Epithelial cell of esophagus (primary cell): ENCODE results near the gene MAGI2.
"Not testable (repeated sequence)": the region's sequence is repeated elsewhere in the genome, so short reads cannot be mapped to it uniquely, and the experiment has no call there.

Source experiments
- DNase-seq: peaks from one replicate; pipeline ENCODE4 v3.0.0; 2010; ENCODE audit warnings: low read depth
- H3K4me3 ChIP-seq: 2 replicates; pipeline ENCODE4 v1.5.1; 2011; ENCODE audit warnings: mild to moderate bottlenecking, low read length, control low read depth
- TF ChIP-seq, protein P1 (sequence below): IDR thresholded peaks from 2 replicates; pipeline ENCODE4 v1.5.1; 2011; ENCODE audit warnings: low read depth, mild to moderate bottlenecking, low read length, control low read depth, inconsistent platforms; ENCODE audit not compliant: insufficient read depth; ENCODE audit errors: missing control alignments

The MAGI2 gene

DNA sequence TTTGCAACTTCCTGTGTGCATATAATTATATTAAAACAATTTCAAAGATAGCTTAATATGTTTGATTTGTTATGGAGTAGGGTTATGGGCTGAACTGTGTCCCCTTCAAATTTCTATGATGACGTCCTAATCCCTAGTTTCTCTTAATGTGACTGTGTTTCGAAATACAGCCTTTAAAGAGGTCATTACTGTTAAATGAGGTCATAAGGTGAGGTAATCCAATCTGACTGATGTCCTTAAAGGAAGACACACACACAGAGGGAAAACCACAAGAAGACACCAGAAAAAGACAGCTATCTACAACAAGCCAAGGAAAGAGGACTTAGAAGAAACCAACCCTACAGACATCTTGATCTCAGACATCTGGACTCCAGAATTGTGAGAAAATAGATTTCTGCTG lies 407.4 kb downstream of the MAGI2 start:
- no peak for DNase-seq
- TF ChIP-seq, protein P1, sequence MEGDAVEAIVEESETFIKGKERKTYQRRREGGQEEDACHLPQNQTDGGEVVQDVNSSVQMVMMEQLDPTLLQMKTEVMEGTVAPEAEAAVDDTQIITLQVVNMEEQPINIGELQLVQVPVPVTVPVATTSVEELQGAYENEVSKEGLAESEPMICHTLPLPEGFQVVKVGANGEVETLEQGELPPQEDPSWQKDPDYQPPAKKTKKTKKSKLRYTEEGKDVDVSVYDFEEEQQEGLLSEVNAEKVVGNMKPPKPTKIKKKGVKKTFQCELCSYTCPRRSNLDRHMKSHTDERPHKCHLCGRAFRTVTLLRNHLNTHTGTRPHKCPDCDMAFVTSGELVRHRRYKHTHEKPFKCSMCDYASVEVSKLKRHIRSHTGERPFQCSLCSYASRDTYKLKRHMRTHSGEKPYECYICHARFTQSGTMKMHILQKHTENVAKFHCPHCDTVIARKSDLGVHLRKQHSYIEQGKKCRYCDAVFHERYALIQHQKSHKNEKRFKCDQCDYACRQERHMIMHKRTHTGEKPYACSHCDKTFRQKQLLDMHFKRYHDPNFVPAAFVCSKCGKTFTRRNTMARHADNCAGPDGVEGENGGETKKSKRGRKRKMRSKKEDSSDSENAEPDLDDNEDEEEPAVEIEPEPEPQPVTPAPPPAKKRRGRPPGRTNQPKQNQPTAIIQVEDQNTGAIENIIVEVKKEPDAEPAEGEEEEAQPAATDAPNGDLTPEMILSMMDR = no peak

DNA sequence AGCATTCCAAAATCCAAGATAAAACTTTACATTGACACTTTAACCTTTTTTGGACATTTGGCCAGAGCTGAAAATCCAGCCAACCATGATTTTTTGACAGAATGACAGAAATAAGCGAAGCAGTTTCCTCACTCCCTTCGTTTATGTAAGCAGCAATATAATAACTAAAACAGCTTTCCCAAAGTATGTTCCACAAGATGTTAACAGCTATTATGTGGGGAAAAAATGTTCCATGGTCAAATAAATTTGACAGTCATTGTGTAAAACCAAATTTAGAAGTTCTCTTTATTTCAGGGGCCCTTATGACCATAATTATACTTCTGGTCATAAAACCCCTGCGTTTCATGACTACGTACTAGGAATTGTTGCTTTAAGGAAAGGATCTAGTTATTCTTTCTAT lies 416.5 kb downstream of the MAGI2 start:
- H3K4me3 ChIP-seq = no peak overlapping the region
- TF ChIP-seq, protein P1 = no peak
- no peak for DNase-seq

More for the DNA sequence above, 407.4 kb downstream of the MAGI2 start:
- H3K4me3 ChIP-seq = no peak overlapping the region

DNA sequence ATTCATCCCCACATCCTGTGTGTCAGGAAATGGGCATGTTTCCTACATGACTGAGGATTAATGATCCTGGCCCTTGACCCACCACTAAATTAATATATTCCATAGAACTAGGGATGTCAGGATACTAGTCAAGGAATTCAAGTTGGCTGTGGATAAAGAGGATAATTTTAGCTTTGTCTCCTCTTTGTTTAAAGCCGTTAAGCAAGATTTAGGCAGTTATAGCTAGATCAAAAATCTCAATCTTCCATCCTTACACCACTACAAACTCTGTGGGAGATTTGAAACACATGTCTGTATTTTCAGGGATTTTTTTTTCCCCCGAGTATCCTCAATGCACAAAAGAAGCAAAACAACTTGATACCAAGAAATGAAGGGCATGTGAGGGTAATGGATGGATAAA lies 417.1 kb downstream of the MAGI2 start:
- DNase-seq = no peak
- no peak overlapping the region for H3K4me3 ChIP-seq
- TF ChIP-seq, protein P1 = no peak

DNA sequence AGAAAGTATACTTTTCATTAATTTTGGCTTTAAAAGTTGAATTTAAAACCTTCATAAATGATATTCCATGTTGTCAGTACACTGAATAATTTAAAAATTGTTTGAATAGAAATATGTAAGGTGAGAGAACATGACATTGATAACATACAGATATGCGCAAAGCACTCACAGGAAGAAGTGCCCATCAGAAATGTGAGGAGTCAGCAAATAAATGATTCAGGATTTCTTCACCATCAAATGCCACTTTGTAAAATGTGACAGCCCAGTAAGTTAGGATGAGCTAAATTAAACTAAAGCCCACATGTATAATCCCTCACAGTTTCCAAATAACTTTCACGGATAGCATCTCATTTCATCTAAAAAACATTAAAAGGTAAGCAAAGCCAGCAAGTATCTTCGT lies 417.6 kb downstream of the MAGI2 start:
- H3K4me3 ChIP-seq = no peak overlapping the region
- DNase-seq = no peak
- TF ChIP-seq, protein P1 = no peak

DNA sequence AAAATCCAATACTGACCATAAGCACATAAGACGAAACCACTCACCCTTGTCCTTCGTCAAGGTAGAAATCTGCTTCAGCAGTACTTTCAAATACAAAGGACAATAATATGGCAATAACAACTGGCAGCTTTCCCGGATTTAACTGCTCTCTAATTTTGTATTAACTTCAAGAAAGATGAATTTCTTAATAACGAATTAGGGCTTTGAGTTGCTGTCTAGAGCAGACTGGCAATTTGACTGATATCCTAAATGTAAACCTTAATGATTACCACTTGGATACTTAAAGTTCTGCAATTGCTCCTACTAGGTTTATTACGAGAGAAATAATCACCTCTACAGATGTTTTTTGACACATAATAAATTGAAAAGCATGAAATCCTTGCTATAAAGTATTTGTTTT lies 418.7 kb downstream of the MAGI2 start:
- no peak for DNase-seq
- TF ChIP-seq, protein P1 = no peak
- no peak overlapping the region for H3K4me3 ChIP-seq

DNA sequence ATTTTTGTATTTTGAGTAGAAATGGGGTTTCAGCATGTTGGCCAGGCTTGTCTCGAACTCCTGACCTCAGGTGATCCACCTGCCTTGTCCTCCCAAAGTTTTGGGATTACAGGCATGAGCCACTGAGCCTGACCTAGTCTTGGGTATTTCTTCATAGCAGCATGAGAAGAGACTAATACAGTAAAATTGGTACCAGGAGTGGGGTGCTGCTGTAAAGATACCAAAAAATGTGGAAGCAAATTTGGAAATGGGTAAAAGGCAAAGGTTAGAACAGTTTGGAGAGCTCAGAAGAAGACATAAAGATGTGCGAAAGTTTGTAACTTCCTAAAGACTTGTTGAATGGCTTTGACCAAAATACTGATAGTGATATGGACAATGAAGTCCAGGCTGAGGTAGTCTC lies 433.8 kb downstream of the MAGI2 start:
- not testable (repeated sequence) for H3K4me3 ChIP-seq, DNase-seq

DNA sequence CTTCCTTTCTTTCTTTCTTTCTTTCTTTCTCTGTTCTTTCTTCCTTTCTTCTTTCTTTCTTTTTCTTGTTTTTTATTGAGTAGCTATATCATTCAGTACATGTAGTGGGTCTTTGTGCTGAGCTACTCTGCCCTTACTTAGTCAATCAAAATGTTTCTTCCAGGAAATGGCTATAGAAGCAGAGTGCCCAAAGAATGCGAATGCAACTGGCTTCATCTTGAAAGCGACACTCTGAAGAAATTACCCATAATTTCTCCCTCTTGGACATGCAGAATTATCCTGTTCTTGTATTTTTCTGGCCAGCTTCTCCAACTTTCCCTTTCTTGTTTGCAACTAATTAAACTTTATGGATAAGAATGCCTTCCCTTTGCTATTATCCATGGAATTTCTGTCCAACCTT lies 441.5 kb downstream of the MAGI2 start:
- no peak for DNase-seq
- TF ChIP-seq, protein P1 = no peak
- no peak overlapping the region for H3K4me3 ChIP-seq

DNA sequence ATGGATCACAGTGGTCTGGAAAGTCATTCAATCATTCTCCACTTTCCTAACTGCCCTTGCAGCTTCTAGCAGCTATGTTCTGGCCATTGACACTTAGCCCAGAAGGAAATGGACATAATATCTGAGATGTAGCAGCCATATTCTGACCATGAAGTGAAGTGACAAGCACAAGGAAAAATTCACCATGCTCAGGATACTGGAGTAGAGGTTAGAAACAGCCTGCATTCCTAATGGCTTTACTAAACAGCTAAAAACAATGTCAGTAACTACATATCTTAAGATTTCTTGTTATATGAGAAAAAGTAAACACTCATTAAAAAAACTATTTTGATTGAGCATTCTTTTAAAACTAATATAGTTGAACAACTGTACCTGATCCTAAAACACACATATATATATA lies 443.8 kb downstream of the MAGI2 start:
- no peak overlapping the region for H3K4me3 ChIP-seq
- TF ChIP-seq, protein P1 = no peak
- no peak for DNase-seq
